Sciatic nerve (tissue), 2 donors: ENCODE results near the gene TIGD6. TPM values are rescaled to one million over a fixed set of nuclear protein-coding genes. Genes with fewer than 3 reads are reported as not detected.
A peak's percentile ranks its signal among the peaks of the same experiment; 100 is the strongest.

Experiments used
- ATAC-seq: fragments of 200-7000 bp; cut with Tn5 transposase; one replicate; pipeline ENCODE4 v1.9.1; 2020; ENCODE audit warnings: mild to moderate bottlenecking, moderate library complexity
- DNase-seq: peaks from one replicate; pipeline ENCODE4 v3.0.0-alpha.2; 2020; ENCODE audit warnings: low spot score
- intact Hi-C: fragments of 100-400 bp; cut with DNase I; formaldehyde crosslinking; loops from one replicate; pipeline ENCODE4 v1.14.2; 2022
- total RNA-seq: library from RNA; stranded (reverse); fragmentation: NEBNext Ultra II Directional; extraction: Animal tissue kit (Norgen Biotek cat#: 25700); gene quantifications from one replicate; pipeline ENCODE4 v1.2.1, GENCODE V29; 2021
- donor health status: DM: no; HTN: no; CAD: no.
- donor health status: DM: no; HTN: no; CAD: no.

The TIGD6 gene
- total RNA-seq, 1 donor from 2014 or later = 8.2 TPM

GRCh38 chr5:150020249-150020648 lies 19.8 kb upstream of the TIGD6 start:
- intact Hi-C loops = no loop called here
- DNase-seq (no peak), ATAC-seq (no peak)

GRCh38 chr5:150017226-150018005 lies 17.0 kb upstream of the TIGD6 start:
- intact Hi-C loops = no loop called here
- no peak for DNase-seq
- no peak for ATAC-seq

GRCh38 chr5:150016537-150016936 lies 16.1 kb upstream of the TIGD6 start:
- ATAC-seq (no peak), DNase-seq (no peak)
- intact Hi-C loops = no loop called here

- intact Hi-C loops = no loop called here
- ATAC-seq (no peak), DNase-seq (no peak)
Observed at GRCh38 chr5:150015415-150015814, 15.0 kb upstream of the TIGD6 start.

- no peak for ATAC-seq
- intact Hi-C loops = no loop called here
- DNase-seq = no peak
Observed at GRCh38 chr5:150014456-150014855, 14.0 kb upstream of the TIGD6 start.

GRCh38 chr5:150013931-150014330 lies 13.5 kb upstream of the TIGD6 start:
- no peak for DNase-seq
- intact Hi-C loops = no loop called here
- ATAC-seq = no peak

GRCh38 chr5:150009671-150010387 lies 9.4 kb upstream of the TIGD6 start:
- intact Hi-C loops = no loop called here
- DNase-seq (no peak), ATAC-seq (no peak)

- intact Hi-C loops = no loop called here
- no peak for DNase-seq
- no peak for ATAC-seq
Observed at GRCh38 chr5:150007050-150007449, 6.6 kb upstream of the TIGD6 start.

- intact Hi-C loops = no loop called here
- ATAC-seq (no peak), DNase-seq (no peak)
Observed at GRCh38 chr5:150006318-150006717, 5.9 kb upstream of the TIGD6 start.

- intact Hi-C loops = no loop called here
- ATAC-seq = peak; percentile 51
- no peak for DNase-seq
Observed at GRCh38 chr5:150001660-150002486, 1.4 kb upstream of the TIGD6 start.

- ATAC-seq = peak; percentile 37
- intact Hi-C loops = no loop called here
- DNase-seq = peak; percentile 74
Observed at GRCh38 chr5:150000990-150001659, 671 bp upstream of the TIGD6 start.

GRCh38 chr5:149999866-150000255 lies 593 bp downstream of the TIGD6 start:
- intact Hi-C loops = loop anchor here (10.0 kb wide), 1 partner anchor 165 kb away; no protein-coding TSS in a partner anchor
- ATAC-seq (no peak), DNase-seq (no peak)

- intact Hi-C loops = loop anchor here (10.0 kb wide), 1 partner anchor 165 kb away; no protein-coding TSS in a partner anchor
- ATAC-seq (no peak), DNase-seq (no peak)
Observed at GRCh38 chr5:149999359-149999758, 1.1 kb downstream of the TIGD6 start.

- DNase-seq (no peak), ATAC-seq (no peak)
- intact Hi-C loops = loop anchor here (10.0 kb wide), 1 partner anchor 163 kb away; no protein-coding TSS in a partner anchor
Observed at GRCh38 chr5:149998281-149998680, 2.2 kb downstream of the TIGD6 start.

GRCh38 chr5:149996205-149996890 lies 4.1 kb downstream of the TIGD6 start:
- ATAC-seq (no peak), DNase-seq (no peak)
- intact Hi-C loops = loop anchor here (10.0 kb wide), 1 partner anchor 162 kb away; no protein-coding TSS in a partner anchor

- intact Hi-C loops = loop anchor here (10.0 kb wide), 1 partner anchor 161 kb away; no protein-coding TSS in a partner anchor
- no peak for DNase-seq
- ATAC-seq = peak; percentile 35
Observed at GRCh38 chr5:149995385-149996204, 4.9 kb downstream of the TIGD6 start.

GRCh38 chr5:149993471-149993870 lies 7.0 kb downstream of the TIGD6 start:
- no peak for DNase-seq
- intact Hi-C loops = loop anchor here (10.0 kb wide), 1 partner anchor 159 kb away; no protein-coding TSS in a partner anchor
- ATAC-seq = no peak
